Fibroblast of the aortic adventitia (primary cell): ENCODE data around the gene NAV2. TPM values are rescaled to one million over a fixed set of nuclear protein-coding genes. Genes with fewer than 3 reads are reported as not detected.

Source experiments
- DNase-seq: peaks from one replicate; pipeline ENCODE4 v3.0.0-alpha.2; 2010; ENCODE audit warnings: low read depth
- H3K4me3 ChIP-seq: 2 replicates; pipeline ENCODE4 v1.5.1; 2011; ENCODE audit warnings: low read depth, mild to moderate bottlenecking, control low read depth, low read length, moderate library complexity
- total RNA-seq: library from RNA; depleted of rRNA; stranded (reverse); fragments of >200 nt; gene quantifications from 2 replicates; pipeline ENCODE4 v1.2.3, GENCODE V29; 2012; ENCODE audit warnings: low replicate concordance
- TF ChIP-seq, protein P1 (sequence below): IDR thresholded peaks from 2 replicates; pipeline ENCODE4 v1.5.1; 2011; ENCODE audit warnings: mild to moderate bottlenecking, low read length, control low read depth, inconsistent platforms; ENCODE audit not compliant: insufficient read depth

Gene NAV2
- total RNA-seq, 1 donor, result 44.6 TPM

DNA sequence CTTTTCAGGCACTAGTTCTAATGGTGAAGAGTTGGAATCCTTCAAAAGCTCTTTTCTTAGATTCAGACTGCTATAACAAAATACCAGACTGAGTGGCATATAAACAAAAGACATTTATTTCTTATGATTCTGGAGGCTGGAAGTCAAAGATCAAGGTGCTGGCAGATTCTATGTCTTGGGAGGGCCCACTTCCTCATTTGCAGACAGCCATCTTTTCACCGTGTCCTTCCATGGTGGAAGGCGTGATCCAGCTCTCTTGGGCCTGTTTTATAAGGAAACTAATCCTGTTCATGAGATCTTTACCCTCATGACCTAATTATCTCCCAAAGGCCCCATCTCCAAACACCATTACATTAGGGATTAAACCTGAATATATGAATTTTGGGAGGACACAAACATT, 124.0 kb downstream of the NAV2 start:
- DNase-seq, result no peak
- TF ChIP-seq, protein P1, sequence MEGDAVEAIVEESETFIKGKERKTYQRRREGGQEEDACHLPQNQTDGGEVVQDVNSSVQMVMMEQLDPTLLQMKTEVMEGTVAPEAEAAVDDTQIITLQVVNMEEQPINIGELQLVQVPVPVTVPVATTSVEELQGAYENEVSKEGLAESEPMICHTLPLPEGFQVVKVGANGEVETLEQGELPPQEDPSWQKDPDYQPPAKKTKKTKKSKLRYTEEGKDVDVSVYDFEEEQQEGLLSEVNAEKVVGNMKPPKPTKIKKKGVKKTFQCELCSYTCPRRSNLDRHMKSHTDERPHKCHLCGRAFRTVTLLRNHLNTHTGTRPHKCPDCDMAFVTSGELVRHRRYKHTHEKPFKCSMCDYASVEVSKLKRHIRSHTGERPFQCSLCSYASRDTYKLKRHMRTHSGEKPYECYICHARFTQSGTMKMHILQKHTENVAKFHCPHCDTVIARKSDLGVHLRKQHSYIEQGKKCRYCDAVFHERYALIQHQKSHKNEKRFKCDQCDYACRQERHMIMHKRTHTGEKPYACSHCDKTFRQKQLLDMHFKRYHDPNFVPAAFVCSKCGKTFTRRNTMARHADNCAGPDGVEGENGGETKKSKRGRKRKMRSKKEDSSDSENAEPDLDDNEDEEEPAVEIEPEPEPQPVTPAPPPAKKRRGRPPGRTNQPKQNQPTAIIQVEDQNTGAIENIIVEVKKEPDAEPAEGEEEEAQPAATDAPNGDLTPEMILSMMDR, result no peak
- no peak overlapping the region for H3K4me3 ChIP-seq

DNA sequence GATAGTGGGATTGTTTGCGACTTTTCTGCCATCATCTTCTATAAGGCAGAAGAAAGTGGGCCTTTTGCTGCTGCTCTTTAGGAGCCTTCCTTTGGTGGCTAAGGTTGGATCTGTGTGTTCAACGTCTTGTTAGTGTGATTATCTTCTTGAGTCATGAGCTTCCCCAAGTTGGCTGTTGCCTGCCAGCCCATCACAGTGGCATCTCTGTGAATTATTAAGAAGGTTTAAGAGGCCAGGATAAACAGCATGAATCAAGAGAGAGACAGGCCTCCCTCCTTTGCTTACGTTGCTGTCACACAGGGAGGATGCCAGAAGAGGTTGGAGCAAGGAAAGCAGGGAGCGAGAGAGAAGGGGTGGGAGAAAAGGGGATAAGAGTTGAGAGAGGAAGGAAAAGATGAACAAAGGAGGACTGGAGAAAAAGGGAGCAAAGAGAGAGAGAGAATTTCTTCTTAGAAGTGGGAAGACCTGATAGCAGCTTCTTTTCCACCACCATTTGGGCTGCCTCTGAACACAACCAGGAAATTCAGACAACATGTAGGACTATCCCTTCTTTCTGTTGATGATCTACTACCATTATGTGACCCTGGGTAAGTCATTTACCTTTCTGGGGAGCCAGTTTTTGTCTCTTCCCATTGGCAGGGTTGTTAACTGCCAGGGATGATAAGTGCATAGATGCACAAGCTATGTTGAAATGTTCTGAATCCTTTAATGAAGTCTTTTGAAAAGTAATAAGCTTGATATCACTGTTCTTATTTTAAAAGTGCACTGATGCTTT, 126.5 kb downstream of the NAV2 start:
- DNase-seq, result no peak
- no peak overlapping the region for H3K4me3 ChIP-seq
- TF ChIP-seq, protein P1, result no peak

DNA sequence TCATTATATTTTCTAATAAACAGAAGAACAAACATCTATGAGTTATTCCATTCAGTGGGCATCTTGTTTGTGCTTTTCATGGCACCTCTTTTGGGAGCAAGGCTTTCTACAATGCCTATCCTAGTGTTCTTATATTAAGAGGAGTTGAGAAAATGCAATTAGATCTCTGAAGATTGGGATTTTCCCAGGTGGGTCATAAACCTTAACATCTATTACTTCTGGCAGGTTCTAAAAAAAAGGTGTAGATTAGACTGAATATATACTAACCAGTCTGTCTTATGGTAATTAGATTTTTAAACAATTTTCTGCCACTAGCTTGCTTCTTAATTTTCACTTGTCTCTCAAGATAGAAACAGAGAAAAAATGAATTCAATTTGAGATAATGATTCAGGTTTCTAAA, 128.3 kb downstream of the NAV2 start:
- no peak for DNase-seq
- TF ChIP-seq, protein P1, result no peak
- H3K4me3 ChIP-seq, result no peak overlapping the region

DNA sequence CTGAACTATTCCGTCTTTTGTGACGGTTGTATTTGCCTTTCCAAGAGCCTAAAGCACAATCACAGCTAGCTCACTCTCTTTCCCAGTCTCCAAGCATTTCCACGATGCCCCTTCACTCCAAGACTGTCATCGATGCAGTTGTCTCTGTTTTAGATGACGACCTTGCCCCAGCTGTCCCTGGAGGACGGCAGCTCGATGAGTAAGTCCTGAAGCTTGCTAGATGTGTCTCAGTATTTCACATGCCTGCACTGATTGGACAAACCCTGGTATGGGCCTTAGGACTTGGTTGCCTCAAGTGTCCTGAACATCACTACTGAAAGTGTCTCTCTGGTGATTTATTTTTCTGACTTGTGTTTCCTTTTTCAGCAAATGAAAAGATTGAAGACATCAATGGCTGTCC, 129.9 kb downstream of the NAV2 start:
- TF ChIP-seq, protein P1, result no peak
- no peak for DNase-seq
- no peak overlapping the region for H3K4me3 ChIP-seq

DNA sequence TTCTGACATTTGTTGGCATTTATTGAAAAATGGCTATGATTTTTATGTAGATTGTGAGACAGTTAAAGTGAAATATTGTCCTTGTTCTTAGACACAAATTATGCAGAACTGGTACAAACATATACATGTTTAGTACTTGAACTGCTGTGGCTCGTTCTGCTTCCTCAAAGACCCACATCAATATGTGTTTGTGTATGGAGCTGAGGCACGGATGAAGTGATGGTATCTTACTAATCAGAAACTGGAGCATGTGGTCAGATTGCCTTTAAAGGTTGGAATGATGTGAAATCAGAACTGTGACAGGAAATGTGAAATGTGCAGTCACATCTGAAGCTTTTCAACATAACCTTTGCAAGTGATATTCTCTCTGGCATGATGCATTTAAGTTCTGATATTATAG, 130.4 kb downstream of the NAV2 start:
- DNase-seq, result no peak
- H3K4me3 ChIP-seq, result no peak overlapping the region
- TF ChIP-seq, protein P1, result no peak

DNA sequence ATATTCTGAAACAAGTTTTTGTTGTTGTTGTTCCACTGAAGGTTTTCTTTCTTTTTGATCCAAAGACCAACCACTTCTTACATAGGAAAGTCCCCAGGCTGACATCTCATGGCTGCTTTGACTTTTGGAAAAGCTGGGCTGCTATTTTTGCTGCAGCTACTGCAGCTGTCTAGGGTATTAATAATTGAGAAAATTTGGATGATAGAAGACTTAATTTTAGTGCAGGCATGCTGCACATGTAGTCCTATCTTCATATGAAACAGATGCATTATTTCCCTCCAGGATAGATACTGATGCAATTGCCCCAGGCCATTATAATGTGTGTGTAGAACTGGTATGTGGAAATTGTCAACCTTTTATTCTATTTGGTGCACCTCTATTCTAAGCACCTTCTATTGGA, 131.4 kb downstream of the NAV2 start:
- no peak overlapping the region for H3K4me3 ChIP-seq
- TF ChIP-seq, protein P1, result no peak
- no peak for DNase-seq

DNA sequence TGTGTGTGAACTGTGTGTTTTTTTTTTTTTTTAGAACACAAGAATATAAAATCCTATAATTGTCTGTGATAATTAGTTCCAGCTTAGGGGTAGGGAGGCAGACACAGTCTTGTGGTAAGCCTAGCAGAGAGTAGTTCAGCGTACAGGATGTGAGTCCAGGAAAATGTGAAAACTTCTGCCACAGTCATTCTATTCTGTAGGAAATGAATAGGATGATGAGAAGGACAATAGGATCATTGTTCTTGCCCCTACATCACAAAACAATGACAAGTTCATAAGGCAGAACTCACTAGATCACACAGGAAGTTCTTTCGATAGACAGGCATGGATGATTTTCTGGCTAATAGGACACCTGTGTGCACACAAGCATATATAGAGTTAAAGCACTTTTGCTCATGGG, 132.2 kb downstream of the NAV2 start:
- no peak overlapping the region for H3K4me3 ChIP-seq
- TF ChIP-seq, protein P1, result no peak
- no peak for DNase-seq
